Kidney epithelial cell (primary cell): Measurements from ENCODE around the gene NPTXR. TPM values are rescaled to one million over a fixed set of nuclear protein-coding genes. Genes with fewer than 3 reads are reported as not detected.
A peak's percentile ranks its signal among the peaks of the same experiment; 100 is the strongest.

Source experiments
- DNase-seq: peaks from one replicate; pipeline ENCODE4 v3.0.0-alpha.2; 2010; ENCODE audit warnings: low read depth
- H3K27me3 ChIP-seq: 2 replicates; pipeline ENCODE4 v1.6.0; 2011; ENCODE audit warnings: low read length; ENCODE audit not compliant: control insufficient read depth, insufficient read depth
- H3K36me3 ChIP-seq: 2 replicates; pipeline ENCODE4 v1.5.1; 2011; ENCODE audit warnings: low read length; ENCODE audit not compliant: control insufficient read depth, insufficient read depth
- H3K4me3 ChIP-seq: 2 replicates; pipeline ENCODE4 v1.5.1; 2011; ENCODE audit warnings: low read depth, mild to moderate bottlenecking, control low read depth, low read length
- total RNA-seq: library from RNA; depleted of rRNA; stranded (reverse); fragments of >200 nt; gene quantifications from 2 replicates; pipeline ENCODE4 v1.2.3, GENCODE V29; 2015
- TF ChIP-seq, protein P1 (sequence below): IDR thresholded peaks from 2 replicates; pipeline ENCODE4 v1.5.1; 2011; ENCODE audit warnings: mild to moderate bottlenecking, moderate library complexity, low read length, control low read depth, inconsistent platforms; ENCODE audit not compliant: insufficient read depth, poor library complexity, severe bottlenecking

Gene NPTXR
- total RNA-seq, 1 donor from 2014 or later: 2.4 TPM

DNA sequence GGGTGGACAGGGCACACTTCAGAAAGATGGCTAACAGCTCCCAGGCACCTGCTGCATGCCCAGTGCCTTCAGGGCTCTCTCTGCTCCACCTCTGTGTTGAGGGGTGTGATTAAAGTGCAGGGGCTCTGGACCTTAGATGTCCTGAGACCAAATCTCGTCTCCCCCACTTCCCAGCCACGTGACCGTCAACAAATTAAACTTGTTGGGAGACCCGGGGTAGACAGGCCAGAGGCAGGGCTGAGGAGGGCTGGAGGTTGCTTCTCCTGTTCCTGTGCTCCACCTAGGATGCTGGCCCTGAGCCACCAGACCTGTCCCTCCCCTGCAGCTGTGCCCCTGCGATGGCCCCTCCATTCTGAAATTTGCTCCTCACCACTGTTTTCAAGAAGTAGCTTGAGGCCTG, 17.0 kb downstream of the NPTXR start:
- DNase-seq: no peak
- Histone ChIP-seq H3K4me3 (no peak overlapping the region), H3K27me3 (no peaks in the 10 kb centered on the region), H3K36me3 (no peaks in the 10 kb centered on the region)
- TF ChIP-seq, protein P1, sequence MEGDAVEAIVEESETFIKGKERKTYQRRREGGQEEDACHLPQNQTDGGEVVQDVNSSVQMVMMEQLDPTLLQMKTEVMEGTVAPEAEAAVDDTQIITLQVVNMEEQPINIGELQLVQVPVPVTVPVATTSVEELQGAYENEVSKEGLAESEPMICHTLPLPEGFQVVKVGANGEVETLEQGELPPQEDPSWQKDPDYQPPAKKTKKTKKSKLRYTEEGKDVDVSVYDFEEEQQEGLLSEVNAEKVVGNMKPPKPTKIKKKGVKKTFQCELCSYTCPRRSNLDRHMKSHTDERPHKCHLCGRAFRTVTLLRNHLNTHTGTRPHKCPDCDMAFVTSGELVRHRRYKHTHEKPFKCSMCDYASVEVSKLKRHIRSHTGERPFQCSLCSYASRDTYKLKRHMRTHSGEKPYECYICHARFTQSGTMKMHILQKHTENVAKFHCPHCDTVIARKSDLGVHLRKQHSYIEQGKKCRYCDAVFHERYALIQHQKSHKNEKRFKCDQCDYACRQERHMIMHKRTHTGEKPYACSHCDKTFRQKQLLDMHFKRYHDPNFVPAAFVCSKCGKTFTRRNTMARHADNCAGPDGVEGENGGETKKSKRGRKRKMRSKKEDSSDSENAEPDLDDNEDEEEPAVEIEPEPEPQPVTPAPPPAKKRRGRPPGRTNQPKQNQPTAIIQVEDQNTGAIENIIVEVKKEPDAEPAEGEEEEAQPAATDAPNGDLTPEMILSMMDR: no peak

DNA sequence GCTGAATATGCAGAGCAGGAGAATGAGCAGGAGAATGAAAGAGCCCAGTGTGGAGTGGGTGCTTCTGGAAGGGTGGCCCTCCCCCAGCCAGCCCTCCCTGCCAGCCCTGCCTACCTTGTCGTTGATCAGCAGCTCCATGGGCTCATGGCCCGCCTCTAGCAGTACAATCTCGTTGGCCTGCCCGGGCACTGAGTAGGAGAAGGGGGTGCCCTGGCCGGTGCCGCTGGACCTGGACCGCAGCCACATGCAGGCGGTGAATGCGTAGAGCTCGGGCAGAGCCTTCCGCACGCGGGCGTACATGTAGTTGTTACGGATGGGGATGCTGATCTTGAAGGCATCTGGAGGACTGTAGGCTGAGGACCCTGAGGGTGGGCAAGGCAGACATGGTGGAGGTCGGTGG, 17.4 kb downstream of the NPTXR start:
- Histone ChIP-seq H3K36me3 (no peaks in the 10 kb centered on the region), H3K27me3 (no peaks in the 10 kb centered on the region), H3K4me3 (no peak overlapping the region)
- DNase-seq: no peak
- TF ChIP-seq, protein P1: no peak

DNA sequence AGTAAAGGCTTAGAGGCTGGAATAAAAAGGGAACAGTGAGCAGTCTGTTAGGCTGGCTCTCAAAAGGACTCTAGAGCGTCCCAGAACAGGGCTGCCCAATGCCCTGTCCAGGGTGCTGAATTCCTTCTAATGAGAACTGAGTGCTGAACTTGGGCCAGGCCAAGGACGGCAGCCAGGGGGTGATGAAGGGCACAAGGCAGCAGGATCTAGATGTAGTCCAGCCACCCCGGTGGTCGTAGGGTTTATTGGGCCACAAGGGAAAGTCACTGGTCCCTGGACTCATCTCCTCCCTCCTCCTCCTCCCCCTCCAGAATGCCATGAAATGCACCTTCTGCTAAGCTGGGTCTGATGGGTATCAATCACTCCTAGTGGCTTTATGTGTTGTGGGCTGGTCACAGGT, 19.2 kb downstream of the NPTXR start:
- no peak for DNase-seq
- peaks cover 5% of the 10 kb centered on the region for H3K27me3 ChIP-seq
- TF ChIP-seq, protein P1: peak; percentile 70
- no peak overlapping the region for H3K4me3 ChIP-seq
- H3K36me3 ChIP-seq: no peaks in the 10 kb centered on the region

DNA sequence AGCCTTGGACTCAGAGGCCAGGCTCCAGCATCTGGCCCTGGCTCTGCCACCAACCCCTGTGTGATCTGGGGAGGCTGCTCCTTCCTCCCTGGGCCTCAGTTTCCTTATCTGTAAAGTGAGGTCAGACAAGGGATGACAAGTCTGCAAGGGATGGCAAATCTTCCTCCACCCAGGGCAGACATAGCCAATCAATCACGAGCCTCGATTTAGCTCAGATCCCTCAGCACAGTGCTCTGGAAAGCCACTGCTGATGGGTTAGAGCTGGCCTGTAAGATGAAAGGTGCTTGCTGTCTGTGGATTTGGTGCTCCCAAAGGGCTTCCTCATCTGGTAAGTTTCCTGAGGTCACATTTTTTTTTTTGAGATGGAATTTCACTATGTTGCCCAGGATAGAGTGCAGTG, 20.2 kb downstream of the NPTXR start:
- Histone ChIP-seq H3K36me3 (no peaks in the 10 kb centered on the region), H3K4me3 (no peak overlapping the region), H3K27me3 (peaks cover 10% of the 10 kb centered on the region)
- DNase-seq: no peak
- TF ChIP-seq, protein P1: no peak

DNA sequence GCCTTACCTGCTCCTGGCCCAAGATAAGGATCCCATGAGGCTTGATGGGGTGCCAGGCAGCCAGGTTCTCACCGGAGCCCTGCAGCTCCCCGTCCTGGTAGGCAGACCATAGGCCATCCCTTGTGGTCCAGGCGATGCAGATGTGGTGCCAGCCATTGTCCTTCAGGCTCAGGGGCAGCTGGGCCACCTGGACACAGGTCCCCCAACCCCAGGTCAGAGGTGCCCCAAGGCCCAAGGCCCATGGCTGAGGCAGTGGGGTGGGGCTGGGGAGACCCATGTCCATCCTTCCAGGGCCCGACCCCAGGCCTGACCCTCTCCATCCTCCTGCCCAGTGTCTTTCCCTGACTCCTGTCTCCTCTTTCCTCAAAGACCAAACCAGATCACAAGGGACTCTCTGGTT, 20.8 kb downstream of the NPTXR start:
- TF ChIP-seq, protein P1: no peak
- DNase-seq: no peak
- H3K27me3 ChIP-seq: peaks cover 10% of the 10 kb centered on the region

DNA sequence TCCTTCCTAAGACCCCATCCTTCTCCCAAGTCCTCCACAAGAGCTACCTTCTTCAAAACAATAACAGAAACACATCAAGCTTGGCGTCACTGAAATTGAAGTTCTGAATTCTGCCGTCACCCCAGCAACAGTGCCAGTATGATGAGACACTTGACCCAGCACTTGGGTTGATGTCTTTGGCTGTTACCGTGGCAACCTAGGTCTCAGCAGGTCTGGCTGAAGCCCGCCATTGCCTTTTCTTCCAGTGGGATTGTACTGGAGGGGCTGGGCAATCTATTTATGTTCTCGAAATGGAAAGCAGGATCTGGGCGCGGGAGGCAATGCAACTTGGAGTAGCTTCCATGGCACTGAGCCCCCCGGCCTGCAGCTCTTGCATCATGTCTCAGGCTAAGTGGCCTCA, 23.8 kb downstream of the NPTXR start:
- no peak for DNase-seq
- Histone ChIP-seq H3K36me3 (no peaks in the 10 kb centered on the region), H3K27me3 (peaks cover 10% of the 10 kb centered on the region), H3K4me3 (no peak overlapping the region)
- TF ChIP-seq, protein P1: no peak

More for the DNA sequence above, 20.8 kb downstream of the NPTXR start:
- Histone ChIP-seq H3K36me3 (no peaks in the 10 kb centered on the region), H3K4me3 (no peak overlapping the region)
